Endothelial cell (in vitro differentiated cells): Measurements from ENCODE around the gene PROM1. TPM values are rescaled to one million over a fixed set of nuclear protein-coding genes. Genes with fewer than 3 reads are reported as not detected.

ENCODE experiments used
- DNase-seq: peaks from one replicate; pipeline ENCODE4 v3.0.0; 2021; ENCODE audit warnings: low spot score
- H3K27ac Mint-ChIP-seq: one replicate; pipeline ENCODE4 v1.8.0; 2021; ENCODE audit warnings: mixed read lengths, inconsistent platforms; ENCODE audit not compliant: unreplicated experiment
- H3K27me3 Mint-ChIP-seq: one replicate; pipeline ENCODE4 v1.8.0; 2021; ENCODE audit warnings: mild to moderate bottlenecking, moderate library complexity, mixed read lengths, inconsistent platforms; ENCODE audit not compliant: unreplicated experiment
- H3K36me3 Mint-ChIP-seq: one replicate; pipeline ENCODE4 v1.8.0; 2021; ENCODE audit warnings: mild to moderate bottlenecking, low read depth, mixed read lengths, inconsistent platforms; ENCODE audit not compliant: unreplicated experiment
- H3K4me1 Mint-ChIP-seq: one replicate; pipeline ENCODE4 v1.8.0; 2021; ENCODE audit warnings: mild to moderate bottlenecking, mixed read lengths, inconsistent platforms; ENCODE audit not compliant: unreplicated experiment
- H3K4me3 Mint-ChIP-seq: one replicate; pipeline ENCODE4 v1.8.0; 2021; ENCODE audit warnings: mild to moderate bottlenecking, mixed read lengths, inconsistent platforms; ENCODE audit not compliant: unreplicated experiment
- H3K9me3 Mint-ChIP-seq: one replicate; pipeline ENCODE4 v1.8.0; 2021; ENCODE audit warnings: mixed read lengths, inconsistent platforms; ENCODE audit not compliant: unreplicated experiment
- total RNA-seq: library from RNA; stranded (reverse); fragmentation: NEBNext Ultra II Directional; extraction: Animal tissue kit (Norgen Biotek cat#: 25700); gene quantifications from one replicate; pipeline ENCODE4 v1.2.1, GENCODE V29; 2021; ENCODE audit not compliant: unreplicated experiment
- TF ChIP-seq, protein P1 (sequence below): fragments of 200-600 bp; sonication (generic); IDR thresholded peaks from one replicate; pipeline ENCODE4 v1.5.0; 2021; ENCODE audit warnings: antibody characterized with exemption; ENCODE audit not compliant: unreplicated experiment

PROM1 gene
- total RNA-seq, 1 donor from 2014 or later = 12.2 TPM

GRCh38 chr4:16085822-16086221 is 2.0 kb upstream of the PROM1 start:
- no peak overlapping the region for H3K27ac Mint-ChIP-seq
- DNase-seq = no peak
- H3K9me3 Mint-ChIP-seq = no peaks in the 10 kb centered on the region
- H3K36me3 Mint-ChIP-seq = peaks cover 7% of the 10 kb centered on the region
- H3K4me1 Mint-ChIP-seq = peaks cover 17% of the 10 kb centered on the region
- peaks cover 19% of the 10 kb centered on the region for H3K27me3 Mint-ChIP-seq
- no peak overlapping the region for H3K4me3 Mint-ChIP-seq
- TF ChIP-seq, protein P1, sequence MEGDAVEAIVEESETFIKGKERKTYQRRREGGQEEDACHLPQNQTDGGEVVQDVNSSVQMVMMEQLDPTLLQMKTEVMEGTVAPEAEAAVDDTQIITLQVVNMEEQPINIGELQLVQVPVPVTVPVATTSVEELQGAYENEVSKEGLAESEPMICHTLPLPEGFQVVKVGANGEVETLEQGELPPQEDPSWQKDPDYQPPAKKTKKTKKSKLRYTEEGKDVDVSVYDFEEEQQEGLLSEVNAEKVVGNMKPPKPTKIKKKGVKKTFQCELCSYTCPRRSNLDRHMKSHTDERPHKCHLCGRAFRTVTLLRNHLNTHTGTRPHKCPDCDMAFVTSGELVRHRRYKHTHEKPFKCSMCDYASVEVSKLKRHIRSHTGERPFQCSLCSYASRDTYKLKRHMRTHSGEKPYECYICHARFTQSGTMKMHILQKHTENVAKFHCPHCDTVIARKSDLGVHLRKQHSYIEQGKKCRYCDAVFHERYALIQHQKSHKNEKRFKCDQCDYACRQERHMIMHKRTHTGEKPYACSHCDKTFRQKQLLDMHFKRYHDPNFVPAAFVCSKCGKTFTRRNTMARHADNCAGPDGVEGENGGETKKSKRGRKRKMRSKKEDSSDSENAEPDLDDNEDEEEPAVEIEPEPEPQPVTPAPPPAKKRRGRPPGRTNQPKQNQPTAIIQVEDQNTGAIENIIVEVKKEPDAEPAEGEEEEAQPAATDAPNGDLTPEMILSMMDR = no peak

GRCh38 chr4:16082426-16083240 is 1.2 kb downstream of the PROM1 start:
- TF ChIP-seq, protein P1 = no peak

DNA sequence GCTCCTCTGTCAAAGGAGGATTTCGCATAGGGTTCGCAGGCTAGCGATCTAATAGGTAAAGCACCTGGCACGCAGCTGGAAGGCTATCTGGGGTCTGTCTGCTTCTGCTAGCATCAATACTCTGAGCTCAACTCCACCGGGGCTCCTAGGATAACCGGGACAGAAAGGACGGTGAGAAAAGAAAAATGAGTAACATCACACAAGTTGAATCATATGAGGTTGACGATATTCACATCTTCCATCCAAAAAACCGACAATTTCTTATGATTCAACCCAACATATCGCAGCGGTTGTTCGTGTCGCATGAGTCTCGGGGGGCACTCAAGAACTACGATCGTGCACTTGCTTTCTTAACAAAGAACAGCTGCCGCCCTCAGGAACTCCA is 1.8 kb downstream of the PROM1 start:
- Mint-ChIP-seq H3K9me3 (no peaks in the 10 kb centered on the region), H3K4me3 (peak overlapping the region; percentile 88), H3K36me3 (peaks cover 7% of the 10 kb centered on the region), H3K27me3 (peaks cover 19% of the 10 kb centered on the region), H3K27ac (peak overlapping the region; percentile 64), H3K4me1 (peaks cover 17% of the 10 kb centered on the region)
- TF ChIP-seq, protein P1 = no peak
- DNase-seq = no peak

More at GRCh38 chr4:16082426-16083240, 1.2 kb downstream of the PROM1 start:
- DNase-seq = peak; percentile 79
- H3K36me3 Mint-ChIP-seq = peaks cover 7% of the 10 kb centered on the region
- H3K27me3 Mint-ChIP-seq = peaks cover 19% of the 10 kb centered on the region
- H3K9me3 Mint-ChIP-seq = no peaks in the 10 kb centered on the region
- H3K4me1 Mint-ChIP-seq = peaks cover 17% of the 10 kb centered on the region
- peak overlapping the region; percentile 64 for H3K27ac Mint-ChIP-seq
- peak overlapping the region; percentile 88 for H3K4me3 Mint-ChIP-seq

DNA sequence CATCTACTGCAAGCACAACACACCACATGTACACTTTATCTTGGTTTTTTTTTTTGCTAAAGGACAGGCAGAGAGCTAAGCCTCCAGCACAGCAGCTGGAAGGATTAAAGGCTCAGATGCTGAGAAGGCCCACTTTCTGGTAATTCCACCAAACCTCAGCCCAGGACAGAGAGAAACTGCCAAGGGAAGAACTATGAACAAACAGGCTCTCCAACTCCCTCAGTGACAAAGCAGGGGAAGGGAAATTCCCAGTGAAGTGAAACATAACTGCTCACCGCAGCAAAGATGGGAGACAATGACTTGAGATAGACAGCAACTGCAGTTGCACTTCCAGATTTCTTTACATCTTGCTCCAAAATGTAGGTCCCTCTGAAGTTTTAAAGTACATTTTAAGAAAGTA is 4.8 kb downstream of the PROM1 start:
- H3K27ac Mint-ChIP-seq = no peak overlapping the region
- H3K9me3 Mint-ChIP-seq = no peaks in the 10 kb centered on the region
- no peak overlapping the region for H3K4me3 Mint-ChIP-seq
- no peak for DNase-seq
- H3K36me3 Mint-ChIP-seq = peaks cover under 1% of the 10 kb centered on the region
- TF ChIP-seq, protein P1 = no peak
- peaks cover 7% of the 10 kb centered on the region for H3K27me3 Mint-ChIP-seq
- H3K4me1 Mint-ChIP-seq = peaks cover 12% of the 10 kb centered on the region

- DNase-seq = no peak
- H3K4me3 Mint-ChIP-seq = no peak overlapping the region
- H3K36me3 Mint-ChIP-seq = no peaks in the 10 kb centered on the region
- H3K27me3 Mint-ChIP-seq = peaks cover 5% of the 10 kb centered on the region
- H3K4me1 Mint-ChIP-seq = peaks cover 10% of the 10 kb centered on the region
- no peak overlapping the region for H3K27ac Mint-ChIP-seq
- no peaks in the 10 kb centered on the region for H3K9me3 Mint-ChIP-seq
- TF ChIP-seq, protein P1 = no peak
These were observed 5.5 kb downstream of the PROM1 start for GRCh38 chr4:16078195-16078760.
